ENCODE data around the gene CAPN9.

DNA sequence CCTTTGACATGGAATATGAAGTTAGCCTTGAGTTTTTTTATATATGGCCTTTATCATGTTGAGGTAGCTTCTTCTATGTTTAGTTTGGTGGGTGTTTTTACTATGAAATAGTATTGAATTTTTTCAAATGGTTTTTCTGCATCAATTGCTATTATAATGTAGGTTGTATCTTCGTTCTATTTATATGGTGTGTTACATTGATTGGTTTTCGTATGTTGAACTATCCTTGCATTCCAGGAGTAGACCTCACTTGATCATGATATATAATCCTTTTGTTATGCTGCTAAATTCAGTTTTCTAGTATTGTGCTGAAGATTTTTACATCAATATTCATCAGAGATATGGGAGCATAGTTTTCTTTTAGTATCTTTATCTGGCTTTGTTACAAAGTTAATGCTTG lies 65.4 kb downstream of the CAPN9 start:
- TF ChIP-seq ZC3H10 (CRISPR knock-in tag; IDR thresholded peaks at IDR 0.05): no peak
- TF ChIP-seq, protein P1, sequence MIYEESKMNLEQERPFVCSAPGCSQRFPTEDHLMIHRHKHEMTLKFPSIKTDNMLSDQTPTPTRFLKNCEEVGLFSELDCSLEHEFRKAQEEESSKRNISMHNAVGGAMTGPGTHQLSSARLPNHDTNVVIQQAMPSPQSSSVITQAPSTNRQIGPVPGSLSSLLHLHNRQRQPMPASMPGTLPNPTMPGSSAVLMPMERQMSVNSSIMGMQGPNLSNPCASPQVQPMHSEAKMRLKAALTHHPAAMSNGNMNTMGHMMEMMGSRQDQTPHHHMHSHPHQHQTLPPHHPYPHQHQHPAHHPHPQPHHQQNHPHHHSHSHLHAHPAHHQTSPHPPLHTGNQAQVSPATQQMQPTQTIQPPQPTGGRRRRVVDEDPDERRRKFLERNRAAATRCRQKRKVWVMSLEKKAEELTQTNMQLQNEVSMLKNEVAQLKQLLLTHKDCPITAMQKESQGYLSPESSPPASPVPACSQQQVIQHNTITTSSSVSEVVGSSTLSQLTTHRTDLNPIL (CRISPR knock-in tag; IDR thresholded peaks at IDR 0.05; ENCODE audit: low read depth): no peak
- TF ChIP-seq ZFP3 (CRISPR knock-in tag; IDR thresholded peaks at IDR 0.05): no peak
- TF ChIP-seq ARNTL (CRISPR knock-in tag; IDR thresholded peaks at IDR 0.05; ENCODE audit: borderline replicate concordance, low read depth): no peak
- TF ChIP-seq, protein P2, sequence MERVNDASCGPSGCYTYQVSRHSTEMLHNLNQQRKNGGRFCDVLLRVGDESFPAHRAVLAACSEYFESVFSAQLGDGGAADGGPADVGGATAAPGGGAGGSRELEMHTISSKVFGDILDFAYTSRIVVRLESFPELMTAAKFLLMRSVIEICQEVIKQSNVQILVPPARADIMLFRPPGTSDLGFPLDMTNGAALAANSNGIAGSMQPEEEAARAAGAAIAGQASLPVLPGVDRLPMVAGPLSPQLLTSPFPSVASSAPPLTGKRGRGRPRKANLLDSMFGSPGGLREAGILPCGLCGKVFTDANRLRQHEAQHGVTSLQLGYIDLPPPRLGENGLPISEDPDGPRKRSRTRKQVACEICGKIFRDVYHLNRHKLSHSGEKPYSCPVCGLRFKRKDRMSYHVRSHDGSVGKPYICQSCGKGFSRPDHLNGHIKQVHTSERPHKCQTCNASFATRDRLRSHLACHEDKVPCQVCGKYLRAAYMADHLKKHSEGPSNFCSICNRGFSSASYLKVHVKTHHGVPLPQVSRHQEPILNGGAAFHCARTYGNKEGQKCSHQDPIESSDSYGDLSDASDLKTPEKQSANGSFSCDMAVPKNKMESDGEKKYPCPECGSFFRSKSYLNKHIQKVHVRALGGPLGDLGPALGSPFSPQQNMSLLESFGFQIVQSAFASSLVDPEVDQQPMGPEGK (CRISPR knock-in tag; IDR thresholded peaks at IDR 0.05; ENCODE audit: borderline replicate concordance): no peak
- TF ChIP-seq, protein P3, sequence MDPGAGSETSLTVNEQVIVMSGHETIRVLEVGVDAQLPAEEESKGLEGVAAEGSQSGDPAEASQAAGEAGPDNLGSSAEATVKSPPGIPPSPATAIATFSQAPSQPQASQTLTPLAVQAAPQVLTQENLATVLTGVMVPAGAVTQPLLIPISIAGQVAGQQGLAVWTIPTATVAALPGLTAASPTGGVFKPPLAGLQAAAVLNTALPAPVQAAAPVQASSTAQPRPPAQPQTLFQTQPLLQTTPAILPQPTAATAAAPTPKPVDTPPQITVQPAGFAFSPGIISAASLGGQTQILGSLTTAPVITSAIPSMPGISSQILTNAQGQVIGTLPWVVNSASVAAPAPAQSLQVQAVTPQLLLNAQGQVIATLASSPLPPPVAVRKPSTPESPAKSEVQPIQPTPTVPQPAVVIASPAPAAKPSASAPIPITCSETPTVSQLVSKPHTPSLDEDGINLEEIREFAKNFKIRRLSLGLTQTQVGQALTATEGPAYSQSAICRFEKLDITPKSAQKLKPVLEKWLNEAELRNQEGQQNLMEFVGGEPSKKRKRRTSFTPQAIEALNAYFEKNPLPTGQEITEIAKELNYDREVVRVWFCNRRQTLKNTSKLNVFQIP (CRISPR knock-in tag; IDR thresholded peaks at IDR 0.05; ENCODE audit: borderline replicate concordance, low read depth): no peak
- no peak for TF ChIP-seq ZNF8 (CRISPR knock-in tag; IDR thresholded peaks at IDR 0.05)
- no peak for TF ChIP-seq ESRRG (CRISPR knock-in tag; IDR thresholded peaks at IDR 0.05)
- TF ChIP-seq PPARA (CRISPR knock-in tag; IDR thresholded peaks at IDR 0.05; ENCODE audit: borderline replicate concordance): no peak
